OCI-LY1 (cell line): ENCODE measurements around the gene ATM.

Experiments used
- EZH2 ChIP-seq: fragments of 200-600 bp; sonication (generic), shearing (Covaris generic); IDR thresholded peaks from 2 replicates; pipeline ENCODE4 v1.8.0; 2017; ENCODE audit warnings: borderline replicate concordance, mixed run types, mild to moderate bottlenecking, antibody characterized with exemption, low read length, moderate library complexity, mixed read lengths
- TF ChIP-seq, protein P1 (sequence below): fragments of 200-600 bp; sonication (generic), shearing (Covaris generic); IDR thresholded peaks from 2 replicates; pipeline ENCODE4 v1.5.1; 2017; ENCODE audit warnings: mild to moderate bottlenecking, antibody characterized with exemption, low read length, moderate library complexity, mixed read lengths

GRCh38 chr11:108319541-108320145, 96.8 kb downstream of the ATM start:
- TF ChIP-seq, protein P1, sequence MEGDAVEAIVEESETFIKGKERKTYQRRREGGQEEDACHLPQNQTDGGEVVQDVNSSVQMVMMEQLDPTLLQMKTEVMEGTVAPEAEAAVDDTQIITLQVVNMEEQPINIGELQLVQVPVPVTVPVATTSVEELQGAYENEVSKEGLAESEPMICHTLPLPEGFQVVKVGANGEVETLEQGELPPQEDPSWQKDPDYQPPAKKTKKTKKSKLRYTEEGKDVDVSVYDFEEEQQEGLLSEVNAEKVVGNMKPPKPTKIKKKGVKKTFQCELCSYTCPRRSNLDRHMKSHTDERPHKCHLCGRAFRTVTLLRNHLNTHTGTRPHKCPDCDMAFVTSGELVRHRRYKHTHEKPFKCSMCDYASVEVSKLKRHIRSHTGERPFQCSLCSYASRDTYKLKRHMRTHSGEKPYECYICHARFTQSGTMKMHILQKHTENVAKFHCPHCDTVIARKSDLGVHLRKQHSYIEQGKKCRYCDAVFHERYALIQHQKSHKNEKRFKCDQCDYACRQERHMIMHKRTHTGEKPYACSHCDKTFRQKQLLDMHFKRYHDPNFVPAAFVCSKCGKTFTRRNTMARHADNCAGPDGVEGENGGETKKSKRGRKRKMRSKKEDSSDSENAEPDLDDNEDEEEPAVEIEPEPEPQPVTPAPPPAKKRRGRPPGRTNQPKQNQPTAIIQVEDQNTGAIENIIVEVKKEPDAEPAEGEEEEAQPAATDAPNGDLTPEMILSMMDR: no peak
- TF ChIP-seq EZH2: no peak
